Mesothelial cell of epicardium (in vitro differentiated cells): ENCODE results near the gene CD99. TPM values are rescaled to one million over a fixed set of nuclear protein-coding genes. Genes with fewer than 3 reads are reported as not detected.

ENCODE experiments used
- DNase-seq, 2 experiments: peaks; one replicate each; pipeline ENCODE4 v3.0.0; 2021; ENCODE audit warnings: low spot score in 2 of 2; ENCODE audit not compliant: unreplicated experiment in 2 of 2
- H3K27ac Mint-ChIP-seq: 2 replicates; pipeline ENCODE4 v1.8.0; 2021; ENCODE audit warnings: mixed read lengths
- H3K27me3 Mint-ChIP-seq: 2 replicates; pipeline ENCODE4 v1.8.0; 2021; ENCODE audit warnings: low read depth, mixed read lengths
- H3K36me3 Mint-ChIP-seq: 2 replicates; pipeline ENCODE4 v1.8.0; 2021; ENCODE audit warnings: mixed read lengths
- H3K4me1 Mint-ChIP-seq: 2 replicates; pipeline ENCODE4 v1.8.0; 2021; ENCODE audit warnings: mixed read lengths
- H3K4me3 Mint-ChIP-seq: 2 replicates; pipeline ENCODE4 v1.8.0; 2021; ENCODE audit warnings: mild to moderate bottlenecking, moderate library complexity, mixed read lengths
- H3K9me3 Mint-ChIP-seq: 2 replicates; pipeline ENCODE4 v1.8.0; 2021; ENCODE audit warnings: mixed read lengths
- CTCF ChIP-seq: fragments of 200-600 bp; sonication (generic); IDR thresholded peaks from one replicate; pipeline ENCODE4 v1.5.0; 2021; ENCODE audit warnings: antibody characterized with exemption; ENCODE audit not compliant: unreplicated experiment
- total RNA-seq: library from RNA; stranded (reverse); gene quantifications from 3 replicates; pipeline ENCODE4 v1.2.1, GENCODE V29; 2021

Gene CD99
- total RNA-seq, 1 donor from 2014 or later = 244 TPM

GRCh38 chrX:2781226-2781571 is 90.1 kb downstream of the CD99 start:
- H3K36me3 Mint-ChIP-seq = no peaks in the 10 kb centered on the region
- no peak for TF ChIP-seq CTCF
- H3K27me3 Mint-ChIP-seq = no peaks in the 10 kb centered on the region
- no peaks in the 10 kb centered on the region for H3K9me3 Mint-ChIP-seq
- no peak overlapping the region for H3K4me3 Mint-ChIP-seq
- no peak for DNase-seq
- peaks cover 33% of the 10 kb centered on the region for H3K4me1 Mint-ChIP-seq
- peak overlapping the region; percentile 69 for H3K27ac Mint-ChIP-seq

- H3K4me3 Mint-ChIP-seq = no peak overlapping the region
- no peaks in the 10 kb centered on the region for H3K9me3 Mint-ChIP-seq
- H3K36me3 Mint-ChIP-seq = no peaks in the 10 kb centered on the region
- H3K27ac Mint-ChIP-seq = peak overlapping the region; percentile 69
- TF ChIP-seq CTCF = no peak
- DNase-seq = no peak
- no peaks in the 10 kb centered on the region for H3K27me3 Mint-ChIP-seq
- H3K4me1 Mint-ChIP-seq = peaks cover 33% of the 10 kb centered on the region
These were observed 90.6 kb downstream of the CD99 start for GRCh38 chrX:2781698-2782097.

GRCh38 chrX:2782171-2782570 is 91.1 kb downstream of the CD99 start:
- Mint-ChIP-seq H3K4me3 (no peak overlapping the region), H3K27me3 (no peaks in the 10 kb centered on the region), H3K36me3 (no peaks in the 10 kb centered on the region), H3K4me1 (peaks cover 33% of the 10 kb centered on the region), H3K9me3 (no peaks in the 10 kb centered on the region), H3K27ac (peak overlapping the region; percentile 69)
- no peak for TF ChIP-seq CTCF
- no peak for DNase-seq

GRCh38 chrX:2782778-2783177 is 91.7 kb downstream of the CD99 start:
- no peak overlapping the region for H3K4me3 Mint-ChIP-seq
- TF ChIP-seq CTCF = no peak

GRCh38 chrX:2784026-2784425 is 92.9 kb downstream of the CD99 start:
- Mint-ChIP-seq H3K36me3 (no peaks in the 10 kb centered on the region), H3K9me3 (no peaks in the 10 kb centered on the region)
- no peak for TF ChIP-seq CTCF

More at GRCh38 chrX:2782778-2783177, 91.7 kb downstream of the CD99 start:
- Mint-ChIP-seq H3K4me1 (peaks cover 33% of the 10 kb centered on the region), H3K27me3 (no peaks in the 10 kb centered on the region), H3K9me3 (no peaks in the 10 kb centered on the region), H3K27ac (no peak overlapping the region), H3K36me3 (no peaks in the 10 kb centered on the region)
- DNase-seq = no peak

GRCh38 chrX:2785538-2785937 is 94.4 kb downstream of the CD99 start:
- Mint-ChIP-seq H3K4me1 (peaks cover 29% of the 10 kb centered on the region), H3K4me3 (no peak overlapping the region), H3K36me3 (no peaks in the 10 kb centered on the region), H3K27me3 (no peaks in the 10 kb centered on the region), H3K9me3 (no peaks in the 10 kb centered on the region), H3K27ac (no peak overlapping the region)
- DNase-seq = no peak
- no peak for TF ChIP-seq CTCF

More at GRCh38 chrX:2784026-2784425, 92.9 kb downstream of the CD99 start:
- no peak for DNase-seq
- Mint-ChIP-seq H3K27me3 (no peaks in the 10 kb centered on the region), H3K4me3 (no peak overlapping the region), H3K27ac (no peak overlapping the region), H3K4me1 (peaks cover 33% of the 10 kb centered on the region)
